ENCODE measurements around the gene CYP17A1.
"Not testable (repeated sequence)": the region's sequence is repeated elsewhere in the genome, so short reads cannot be mapped to it uniquely, and the experiment has no call there.

The CYP17A1 gene

GRCh38 chr10:102834143-102834542, 3.1 kb downstream of the CYP17A1 start:
- DNase-seq: no peak

GRCh38 chr10:102832987-102833386, 4.2 kb downstream of the CYP17A1 start:
- DNase-seq: no peak

GRCh38 chr10:102832248-102832647, 5.0 kb downstream of the CYP17A1 start:
- no peak for DNase-seq

GRCh38 chr10:102831322-102832071, 5.7 kb downstream of the CYP17A1 start:
- DNase-seq: no peak

- no peak for DNase-seq
Measured at GRCh38 chr10:102827597-102827975, 9.6 kb downstream of the CYP17A1 start.

GRCh38 chr10:102826148-102826796, 10.9 kb downstream of the CYP17A1 start:
- DNase-seq: no peak

- no peak for DNase-seq
Measured at GRCh38 chr10:102824664-102825063, 12.5 kb downstream of the CYP17A1 start.

GRCh38 chr10:102822222-102822621, 15.0 kb downstream of the CYP17A1 start:
- no peak for DNase-seq

GRCh38 chr10:102820008-102820407, 17.2 kb downstream of the CYP17A1 start:
- not testable (repeated sequence) for DNase-seq

- DNase-seq: no peak
Measured at GRCh38 chr10:102819054-102819453, 18.2 kb downstream of the CYP17A1 start.

- no peak for DNase-seq
Measured at GRCh38 chr10:102817175-102817574, 20.0 kb downstream of the CYP17A1 start.

GRCh38 chr10:102815790-102816549, 21.2 kb downstream of the CYP17A1 start:
- DNase-seq: no peak

GRCh38 chr10:102814873-102815661, 22.1 kb downstream of the CYP17A1 start:
- DNase-seq: no peak

- no peak for DNase-seq
Measured at GRCh38 chr10:102814453-102814871, 22.8 kb downstream of the CYP17A1 start.

- DNase-seq: no peak
Measured at GRCh38 chr10:102813734-102814452, 23.3 kb downstream of the CYP17A1 start.

- DNase-seq: no peak
Measured at GRCh38 chr10:102813017-102813541, 24.1 kb downstream of the CYP17A1 start.

- no peak for DNase-seq
Measured at GRCh38 chr10:102812231-102812876, 24.9 kb downstream of the CYP17A1 start.

- DNase-seq: no peak
Measured at GRCh38 chr10:102811346-102811745, 25.9 kb downstream of the CYP17A1 start.

GRCh38 chr10:102808380-102808779, 28.8 kb downstream of the CYP17A1 start:
- DNase-seq: no peak

- no peak for DNase-seq
Measured at GRCh38 chr10:102804382-102805055, 32.7 kb downstream of the CYP17A1 start.

All from DMS79 (cell line).